Stimulated activated CD4-positive, alpha-beta T cell treated with anti-CD3 and anti-CD28 coated beads, Interleukin-4, amount 100 ng/mL, for 4 hours (primary cell): ENCODE results near the gene RBM20.
"Not testable (repeated sequence)": the region's sequence is repeated elsewhere in the genome, so short reads cannot be mapped to it uniquely, and the experiment has no call there.

ENCODE experiments used
- DNase-seq, 2 experiments: peaks; one replicate each; pipeline ENCODE4 v3.0.0-alpha.2; 2020

RBM20 gene

GRCh38 chr10:110767601-110768000 is 123.5 kb downstream of the RBM20 start:
- DNase-seq, result not testable (repeated sequence)

GRCh38 chr10:110770243-110770642 is 126.1 kb downstream of the RBM20 start:
- DNase-seq, result no peak

- no peak for DNase-seq
Measured at GRCh38 chr10:110771486-110771885, 127.3 kb downstream of the RBM20 start.

GRCh38 chr10:110771991-110772390 is 127.9 kb downstream of the RBM20 start:
- DNase-seq, result no peak

- no peak for DNase-seq
Measured at GRCh38 chr10:110772454-110773025, 128.4 kb downstream of the RBM20 start.

- DNase-seq, result no peak
Measured at GRCh38 chr10:110773693-110774068, 129.5 kb downstream of the RBM20 start.

GRCh38 chr10:110774069-110775019 is 130.2 kb downstream of the RBM20 start:
- peak in 1 of 2 experiments; percentile 13 for DNase-seq

GRCh38 chr10:110775020-110775375 is 130.9 kb downstream of the RBM20 start:
- no peak for DNase-seq

- DNase-seq, result no peak
Measured at GRCh38 chr10:110775406-110775805, 131.3 kb downstream of the RBM20 start.

GRCh38 chr10:110777017-110777416 is 132.9 kb downstream of the RBM20 start:
- no peak for DNase-seq

- DNase-seq, result no peak
Measured at GRCh38 chr10:110777661-110778060, 133.5 kb downstream of the RBM20 start.

GRCh38 chr10:110778211-110778610 is 134.1 kb downstream of the RBM20 start:
- DNase-seq, result no peak

GRCh38 chr10:110779489-110779888 is 135.4 kb downstream of the RBM20 start:
- DNase-seq, result no peak

GRCh38 chr10:110780704-110781103 is 136.6 kb downstream of the RBM20 start:
- no peak for DNase-seq

- DNase-seq, result no peak
Measured at GRCh38 chr10:110781139-110781538, 137.0 kb downstream of the RBM20 start.

- no peak for DNase-seq
Measured at GRCh38 chr10:110782616-110783015, 138.5 kb downstream of the RBM20 start.

GRCh38 chr10:110783509-110784107 is 139.5 kb downstream of the RBM20 start:
- peak; percentile 67 to 72 for DNase-seq

GRCh38 chr10:110784198-110784597 is 140.1 kb downstream of the RBM20 start:
- no peak for DNase-seq

GRCh38 chr10:110786172-110786571 is 142.0 kb downstream of the RBM20 start:
- no peak for DNase-seq

GRCh38 chr10:110788620-110789385 is 144.7 kb downstream of the RBM20 start:
- DNase-seq, result no peak

- DNase-seq, result no peak
Measured at GRCh38 chr10:110789604-110790433, 145.7 kb downstream of the RBM20 start.

- DNase-seq, result no peak
Measured at GRCh38 chr10:110790913-110791506, 146.9 kb downstream of the RBM20 start.
